Measurements from ENCODE around the gene FBXO34. TPM values are rescaled to one million over a fixed set of nuclear protein-coding genes. Genes with fewer than 3 reads are reported as not detected.

The FBXO34 gene
- total and polyA plus RNA-seq, 10 of the 15 experiments (the other 5 are each of a cell fraction or from before 2014, with no cell fraction given): 5.6 to 22.8 (median 17.6) TPM

DNA sequence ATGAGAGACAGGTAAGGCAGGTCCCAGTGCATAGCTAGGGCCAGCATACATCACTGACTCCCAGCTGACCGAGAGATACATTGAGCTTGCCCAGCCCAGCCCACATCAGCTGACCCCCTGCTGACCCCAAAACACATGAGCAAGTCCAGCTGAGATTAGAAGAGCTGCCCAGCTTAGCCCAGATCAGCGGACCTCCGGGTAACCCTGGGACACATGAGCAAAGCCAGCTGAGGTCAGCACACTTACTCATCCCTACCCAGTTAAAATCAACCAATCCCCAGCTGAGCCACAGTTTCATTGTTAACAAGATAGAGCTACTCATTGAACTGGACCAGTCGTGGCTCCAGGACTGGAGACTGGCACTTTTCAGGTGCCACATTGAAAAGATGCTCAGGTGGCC lies 21.8 kb upstream of the FBXO34 start:
- no peak overlapping the region for H2AFZ ChIP-seq (ENCODE audit: control insufficient read depth, low read depth, low read length)
- ATAC-seq: no peak
- SMC1A ChIA-PET (ENCODE audit: uncharacterized antibody, unreplicated experiment): interaction anchor here (0.6 kb wide), 1 partner anchor 29 kb away, joined by 3 read pairs; no protein-coding TSS in a partner anchor
- H3K9me3 ChIP-seq (replicated peaks; ENCODE audit: control insufficient read depth, insufficient read depth, low read length): no peaks in the 10 kb centered on the region
- RAD21 ChIA-PET (ENCODE audit: unreplicated experiment): no interaction called here
- DNase-seq (ENCODE audit: low read depth, low spot score): no peak
- no peak overlapping the region for H3K4me3 ChIP-seq
- POLR2A ChIA-PET: interaction anchor here (1.2 kb wide), 1 partner anchor 175 kb away, joined by 3 read pairs; no protein-coding TSS in a partner anchor
- 53% methylated on average over 4 of the region's 4 CpGs for WGBS (ENCODE audit: insufficient coverage, insufficient replicate concordance, low lambda C conversion rate, missing lambda C conversion rate)
- H3K36me3 ChIP-seq (ENCODE audit: control insufficient read depth in 2 of 2, insufficient read depth in 2 of 2, low read length in 1 of 2): no peaks in the 10 kb centered on the region
- H4K20me1 ChIP-seq (ENCODE audit: control insufficient read depth, insufficient read depth): no peaks in the 10 kb centered on the region
- CTCF ChIA-PET: interaction anchor here (1.0 to 1.7 kb wide), 3 partner anchors 12 to 105 kb away, joined by 3 to 10 read pairs (median 3); no protein-coding TSS in a partner anchor
- no TSS peak for BruUV-seq (replicated peaks)
- H3K9ac ChIP-seq (ENCODE audit: control insufficient read depth, insufficient read depth, low read length): no peak overlapping the region
- no peaks in the 10 kb centered on the region for H3K27me3 ChIP-seq (replicated peaks in 1 of 2; ENCODE audit: control insufficient read depth in 2 of 2, insufficient read depth in 2 of 2, low read length in 1 of 2)
- in situ Hi-C loops (cut with MboI) (loop anchor here (10.0 kb wide), 1 partner anchor 1225 kb away; no protein-coding TSS in a partner anchor), intact Hi-C loops (cut with micrococcal nuclease; ENCODE audit: unreplicated experiment) (no loop called here)
- no peaks in the 10 kb centered on the region for H3K79me2 ChIP-seq (ENCODE audit: control insufficient read depth, insufficient read depth, low read length)
- FAIRE-seq: no peak
- H3K4me1 ChIP-seq (ENCODE audit: control insufficient read depth, insufficient read depth, low read length): no peaks in the 10 kb centered on the region
- H3K4me2 ChIP-seq (ENCODE audit: control insufficient read depth, insufficient read depth): no peak overlapping the region
- no peak overlapping the region for H3K27ac ChIP-seq (ENCODE audit: control insufficient read depth, insufficient read depth)
- TF ChIP-seq ZNF274 (IDR thresholded peaks at IDR 0.05; ENCODE audit: insufficient read depth, insufficient read length): no peak
- TF ChIP-seq ASH2L (IDR thresholded peaks at IDR 0.05; ENCODE audit: borderline replicate concordance, low read depth): no peak
- TF ChIP-seq ATF3 (IDR thresholded peaks at IDR 0.05; ENCODE audit: borderline replicate concordance, extremely low read depth, low read depth, low read length): no peak
- TF ChIP-seq TBL1XR1 (IDR thresholded peaks at IDR 0.05; ENCODE audit: low read depth, low read length): no peak
- TF ChIP-seq, protein P1, sequence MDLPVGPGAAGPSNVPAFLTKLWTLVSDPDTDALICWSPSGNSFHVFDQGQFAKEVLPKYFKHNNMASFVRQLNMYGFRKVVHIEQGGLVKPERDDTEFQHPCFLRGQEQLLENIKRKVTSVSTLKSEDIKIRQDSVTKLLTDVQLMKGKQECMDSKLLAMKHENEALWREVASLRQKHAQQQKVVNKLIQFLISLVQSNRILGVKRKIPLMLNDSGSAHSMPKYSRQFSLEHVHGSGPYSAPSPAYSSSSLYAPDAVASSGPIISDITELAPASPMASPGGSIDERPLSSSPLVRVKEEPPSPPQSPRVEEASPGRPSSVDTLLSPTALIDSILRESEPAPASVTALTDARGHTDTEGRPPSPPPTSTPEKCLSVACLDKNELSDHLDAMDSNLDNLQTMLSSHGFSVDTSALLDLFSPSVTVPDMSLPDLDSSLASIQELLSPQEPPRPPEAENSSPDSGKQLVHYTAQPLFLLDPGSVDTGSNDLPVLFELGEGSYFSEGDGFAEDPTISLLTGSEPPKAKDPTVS (IDR thresholded peaks at IDR 0.05; ENCODE audit: low read depth, low read length): no peak
- TF ChIP-seq, protein P2, sequence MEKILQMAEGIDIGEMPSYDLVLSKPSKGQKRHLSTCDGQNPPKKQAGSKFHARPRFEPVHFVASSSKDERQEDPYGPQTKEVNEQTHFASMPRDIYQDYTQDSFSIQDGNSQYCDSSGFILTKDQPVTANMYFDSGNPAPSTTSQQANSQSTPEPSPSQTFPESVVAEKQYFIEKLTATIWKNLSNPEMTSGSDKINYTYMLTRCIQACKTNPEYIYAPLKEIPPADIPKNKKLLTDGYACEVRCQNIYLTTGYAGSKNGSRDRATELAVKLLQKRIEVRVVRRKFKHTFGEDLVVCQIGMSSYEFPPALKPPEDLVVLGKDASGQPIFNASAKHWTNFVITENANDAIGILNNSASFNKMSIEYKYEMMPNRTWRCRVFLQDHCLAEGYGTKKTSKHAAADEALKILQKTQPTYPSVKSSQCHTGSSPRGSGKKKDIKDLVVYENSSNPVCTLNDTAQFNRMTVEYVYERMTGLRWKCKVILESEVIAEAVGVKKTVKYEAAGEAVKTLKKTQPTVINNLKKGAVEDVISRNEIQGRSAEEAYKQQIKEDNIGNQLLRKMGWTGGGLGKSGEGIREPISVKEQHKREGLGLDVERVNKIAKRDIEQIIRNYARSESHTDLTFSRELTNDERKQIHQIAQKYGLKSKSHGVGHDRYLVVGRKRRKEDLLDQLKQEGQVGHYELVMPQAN (conservative IDR thresholded peaks at IDR 0.05): no peak
- no peak for TF ChIP-seq MEF2B (IDR thresholded peaks at IDR 0.05; ENCODE audit: partially characterized antibody, poor library complexity, severe bottlenecking)
- TF ChIP-seq FOXM1 (IDR thresholded peaks at IDR 0.05; ENCODE audit: low read depth, low read length): no peak
- TF ChIP-seq RAD21 (IDR thresholded peaks at IDR 0.05; ENCODE audit: insufficient read depth, low read depth, low read length): no peak
- TF ChIP-seq STAT3 (IDR thresholded peaks at IDR 0.05; ENCODE audit: low read depth, low read length): no peak
- TF ChIP-seq CEBPB (IDR thresholded peaks at IDR 0.05; ENCODE audit: borderline replicate concordance in 1 of 2, low read depth in 2 of 2, low read length in 2 of 2): no peak
- TF ChIP-seq SKIL (IDR thresholded peaks at IDR 0.05; ENCODE audit: low read depth, poor library complexity, severe bottlenecking): no peak
- no peak for TF ChIP-seq SPI1 (IDR thresholded peaks at IDR 0.05; ENCODE audit: borderline replicate concordance, insufficient read depth, low read depth, low read length)
- TF ChIP-seq POLR2A (IDR thresholded peaks at IDR 0.05; ENCODE audit: low read depth, low read length): no peak
- no peak for TF ChIP-seq KDM1A (IDR thresholded peaks at IDR 0.05; ENCODE audit: borderline replicate concordance)
- no peak for TF ChIP-seq CHD4 (IDR thresholded peaks at IDR 0.05)
- TF ChIP-seq YBX1 (IDR thresholded peaks at IDR 0.05): no peak
- no peak for TF ChIP-seq NR2C1 (IDR thresholded peaks at IDR 0.05)
- TF ChIP-seq DPF2 (IDR thresholded peaks at IDR 0.05): no peak

All from GM12878 (cell line).